ENCODE measurements around the gene ZNF865. TPM values are rescaled to one million over a fixed set of nuclear protein-coding genes. Genes with fewer than 3 reads are reported as not detected.
A peak's percentile ranks its signal among the peaks of the same experiment; 100 is the strongest.

The ZNF865 gene
- total RNA-seq, 1 experiment from 2014 or later = 3.8 TPM

- DNase-seq (ENCODE audit: low read depth) = peak; percentile 74
Measured at GRCh38 chr19:55586976-55587668, 18.3 kb upstream of the ZNF865 start.

- DNase-seq (ENCODE audit: low read depth) = no peak
Measured at GRCh38 chr19:55588738-55589137, 16.7 kb upstream of the ZNF865 start.

GRCh38 chr19:55590109-55590508 is 15.3 kb upstream of the ZNF865 start:
- no peak for DNase-seq (ENCODE audit: low read depth)

DNA sequence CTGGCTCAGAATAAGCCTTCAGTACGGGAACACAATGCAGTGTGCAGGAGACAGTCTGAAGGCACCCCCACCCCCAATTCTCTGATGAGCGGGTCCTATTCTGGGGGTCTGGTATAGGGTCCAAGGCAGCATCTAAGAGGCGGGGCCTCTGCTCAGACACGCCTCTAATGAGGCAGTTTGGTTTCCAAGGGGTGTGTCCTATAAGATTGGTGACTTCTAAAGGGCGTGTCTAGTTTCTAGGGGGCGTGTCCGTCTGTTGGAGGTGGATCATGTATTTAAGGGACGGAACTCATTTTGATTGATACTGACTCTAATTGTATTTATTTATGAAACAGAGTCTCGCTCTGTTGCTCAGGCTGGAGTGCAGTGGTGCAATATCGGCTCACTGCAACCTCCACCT is 14.8 kb upstream of the ZNF865 start:
- DNase-seq (ENCODE audit: low read depth) = no peak

GRCh38 chr19:55591555-55591954 is 13.9 kb upstream of the ZNF865 start:
- DNase-seq (ENCODE audit: low read depth) = no peak

GRCh38 chr19:55592391-55593090 is 12.9 kb upstream of the ZNF865 start:
- DNase-seq (ENCODE audit: low read depth) = no peak

GRCh38 chr19:55593096-55593772 is 12.2 kb upstream of the ZNF865 start:
- DNase-seq (ENCODE audit: low read depth) = no peak

DNA sequence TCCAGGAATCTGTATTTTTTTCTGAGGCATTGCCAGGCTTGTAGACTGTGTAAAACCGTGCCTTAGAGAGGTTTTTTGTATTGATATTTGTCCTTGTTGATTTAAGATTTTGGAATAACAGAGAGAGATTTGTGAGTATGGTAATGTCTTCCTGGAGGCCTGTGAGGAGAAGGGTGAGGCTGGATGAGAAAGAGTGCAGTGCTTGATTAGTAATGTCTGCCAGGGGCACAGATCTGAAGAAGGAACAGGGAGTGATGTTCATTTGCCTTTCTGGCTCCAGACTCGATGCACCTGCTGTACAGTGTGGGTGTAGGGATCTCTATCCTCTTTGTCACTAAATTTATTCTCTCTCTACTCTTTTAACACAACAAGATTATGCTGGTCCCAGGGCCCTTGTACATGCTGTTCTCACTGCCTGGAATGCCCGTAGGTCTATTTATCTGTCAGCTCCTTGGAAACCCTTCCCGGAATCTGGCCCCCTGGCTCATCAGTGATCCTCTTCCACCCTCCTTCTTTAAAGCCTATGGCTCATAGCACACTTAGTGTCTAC is 10.4 kb upstream of the ZNF865 start:
- no peak for DNase-seq (ENCODE audit: low read depth)

GRCh38 chr19:55596304-55596703 is 9.1 kb upstream of the ZNF865 start:
- DNase-seq (ENCODE audit: low read depth) = no peak

DNA sequence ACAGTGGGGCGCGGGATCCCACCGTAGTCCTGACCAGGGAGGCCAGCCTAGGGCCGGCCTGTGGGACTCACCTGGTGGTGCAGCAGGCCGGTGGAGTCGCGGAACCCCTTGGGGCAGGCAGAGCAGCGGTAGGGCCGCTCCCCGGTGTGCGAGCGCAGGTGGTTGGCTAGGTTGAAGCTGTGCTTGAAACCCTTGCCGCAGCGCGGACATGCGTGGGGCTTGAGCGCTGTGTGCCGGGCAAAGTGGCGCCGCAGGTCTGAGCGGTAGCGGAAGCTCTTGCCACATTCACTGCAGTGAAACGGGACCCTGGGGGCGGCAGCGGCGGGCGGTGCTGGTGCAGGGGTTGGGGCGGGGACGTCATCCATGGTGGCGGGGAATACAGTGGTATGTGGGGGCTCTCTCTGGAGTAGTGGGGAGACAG is 7.9 kb upstream of the ZNF865 start:
- no peak for DNase-seq (ENCODE audit: low read depth)

DNA sequence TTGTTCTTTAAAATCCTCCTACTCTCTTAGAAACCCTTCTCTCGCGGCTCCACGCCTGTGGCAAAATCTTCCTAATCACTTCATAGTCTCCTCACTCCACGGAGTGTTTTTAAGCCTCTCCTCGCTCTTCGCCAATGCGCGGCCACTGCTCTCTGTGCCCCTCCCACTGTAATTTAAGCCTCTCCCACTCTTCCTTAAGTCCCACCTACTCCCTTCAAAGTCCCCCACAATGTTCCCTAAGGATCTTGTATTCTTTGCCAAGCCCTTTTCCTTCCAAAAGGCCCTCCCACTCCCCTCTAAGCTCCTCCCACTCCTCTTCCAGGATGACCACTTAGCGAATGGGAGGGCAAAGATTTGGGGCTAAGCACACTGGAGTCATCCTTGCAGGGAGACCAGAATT is 7.4 kb upstream of the ZNF865 start:
- DNase-seq (ENCODE audit: low read depth) = no peak

GRCh38 chr19:55598719-55599467 is 6.6 kb upstream of the ZNF865 start:
- peak; percentile 97 for DNase-seq (ENCODE audit: low read depth)

- peak; percentile 98 for DNase-seq (ENCODE audit: low read depth)
Measured at GRCh38 chr19:55599468-55599841, 6.0 kb upstream of the ZNF865 start, which contains the start of gene FIZ1. Gene FIZ1 (minus strand): TSS chr19:55599517. CDS start chr19:55597865, 1,652 bp downstream.

- peak; percentile 49 for DNase-seq (ENCODE audit: low read depth)
Measured at GRCh38 chr19:55599842-55600661, 5.4 kb upstream of the ZNF865 start, which contains the start of gene ZNF524. Gene ZNF524 (plus strand): TSS chr19:55600288. CDS start chr19:55602113, 1,825 bp downstream.

- DNase-seq (ENCODE audit: low read depth) = no peak
Measured at GRCh38 chr19:55600662-55601028, 4.8 kb upstream of the ZNF865 start.

GRCh38 chr19:55601084-55601483 is 4.4 kb upstream of the ZNF865 start:
- no peak for DNase-seq (ENCODE audit: low read depth)

DNA sequence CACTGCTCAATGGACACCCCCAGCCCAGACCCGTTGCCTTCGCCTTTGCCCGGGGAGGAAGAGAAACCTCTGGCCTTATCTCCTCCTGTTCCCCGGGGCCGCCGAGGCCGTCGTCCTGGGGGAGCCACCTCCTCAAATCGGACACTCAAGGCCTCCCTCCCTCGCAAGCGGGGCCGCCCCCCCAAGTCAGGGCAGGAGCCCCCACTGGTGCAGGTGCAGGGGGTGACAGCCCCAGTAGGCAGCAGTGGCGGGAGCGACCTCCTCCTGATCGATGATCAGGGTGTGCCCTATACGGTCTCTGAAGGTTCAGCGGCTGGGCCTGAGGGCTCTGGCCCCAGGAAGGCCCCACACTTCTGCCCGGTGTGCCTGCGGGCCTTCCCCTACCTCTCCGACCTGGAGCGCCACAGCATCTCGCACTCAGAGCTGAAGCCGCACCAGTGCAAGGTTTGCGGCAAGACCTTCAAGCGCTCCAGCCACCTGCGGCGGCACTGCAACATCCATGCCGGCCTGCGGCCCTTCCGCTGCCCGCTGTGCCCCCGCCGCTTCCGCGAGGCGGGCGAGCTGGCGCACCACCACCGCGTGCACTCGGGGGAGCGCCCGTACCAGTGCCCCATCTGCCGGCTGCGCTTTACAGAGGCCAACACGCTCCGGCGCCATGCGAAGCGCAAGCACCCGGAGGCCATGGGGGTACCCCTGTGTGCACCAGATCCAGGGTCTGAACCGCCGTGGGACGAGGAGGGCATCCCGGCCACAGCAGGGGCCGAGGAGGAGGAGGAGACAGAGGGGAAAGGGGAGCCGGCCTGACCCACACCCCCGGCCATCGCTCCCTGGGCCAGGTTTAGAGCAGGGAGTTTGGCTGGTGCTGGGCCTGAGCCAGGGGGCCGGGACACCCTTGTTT is 3.1 kb upstream of the ZNF865 start:
- no peak for DNase-seq (ENCODE audit: low read depth)

DNA sequence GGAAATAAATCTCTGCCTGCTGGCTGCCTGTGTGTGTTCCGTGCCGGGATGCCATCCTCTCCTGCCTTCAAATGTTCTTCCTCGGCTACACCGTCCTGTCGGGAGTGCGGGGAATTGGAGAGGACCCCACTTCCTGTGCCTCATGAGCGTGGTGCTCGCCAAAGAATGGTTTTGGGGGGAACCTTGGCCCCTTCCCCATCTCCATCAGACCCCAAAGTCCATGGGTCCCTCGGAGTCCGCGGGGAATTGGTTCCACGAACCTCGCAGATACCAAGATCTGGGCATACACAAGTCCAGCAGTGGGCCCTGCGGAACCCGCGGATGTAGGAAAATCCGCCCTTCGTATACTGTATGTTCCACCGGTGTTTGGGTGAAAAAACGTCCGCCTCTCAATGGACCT is 2.3 kb upstream of the ZNF865 start:
- DNase-seq (ENCODE audit: low read depth) = no peak

- no peak for DNase-seq (ENCODE audit: low read depth)
Measured at GRCh38 chr19:55603581-55604292, 1.7 kb upstream of the ZNF865 start.

Measured in HT1080 (cell line).